COLO829 (cell line): ENCODE measurements around the gene DICER1.

Experiments
- DNase-seq: peaks from one replicate; pipeline ENCODE4 v3.0.0; 2012; ENCODE audit warnings: low spot score

Gene DICER1

DNA sequence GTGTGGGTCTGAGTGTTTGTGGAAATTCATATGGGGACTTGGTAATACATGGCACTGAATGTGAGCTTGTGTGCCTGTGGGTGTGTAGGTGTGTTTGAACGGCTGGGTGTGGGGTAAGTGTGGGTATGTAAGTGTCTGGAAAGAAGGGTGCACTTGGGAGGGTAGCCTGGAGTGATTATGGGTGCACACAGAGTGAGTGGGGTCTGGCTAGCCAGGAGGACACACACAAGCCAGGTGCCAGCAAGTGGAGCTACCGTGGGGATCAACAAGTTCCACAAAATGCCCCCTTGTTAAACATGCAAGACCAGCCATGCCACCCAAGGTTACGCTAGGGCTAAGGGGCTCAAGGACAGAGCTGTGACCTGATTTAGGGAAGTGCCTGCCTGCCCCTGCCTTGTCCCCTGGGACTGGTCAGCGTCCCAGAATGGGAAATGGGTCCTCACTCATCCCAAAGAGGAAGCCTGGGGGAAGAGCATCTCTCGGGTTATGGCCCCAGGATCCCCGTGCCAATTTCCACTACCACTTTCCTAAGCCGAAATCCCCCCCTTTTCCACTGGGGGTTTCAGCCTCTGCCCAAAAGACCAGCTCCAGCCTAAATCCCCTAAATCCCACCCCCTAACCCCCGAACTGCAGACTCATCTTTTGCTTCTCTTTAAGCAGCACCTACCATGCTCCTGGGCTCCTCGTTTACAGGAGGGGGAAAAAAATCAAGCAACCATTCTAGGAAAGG is 118.6 kb downstream of the DICER1 start:
- DNase-seq, result no peak

DNA sequence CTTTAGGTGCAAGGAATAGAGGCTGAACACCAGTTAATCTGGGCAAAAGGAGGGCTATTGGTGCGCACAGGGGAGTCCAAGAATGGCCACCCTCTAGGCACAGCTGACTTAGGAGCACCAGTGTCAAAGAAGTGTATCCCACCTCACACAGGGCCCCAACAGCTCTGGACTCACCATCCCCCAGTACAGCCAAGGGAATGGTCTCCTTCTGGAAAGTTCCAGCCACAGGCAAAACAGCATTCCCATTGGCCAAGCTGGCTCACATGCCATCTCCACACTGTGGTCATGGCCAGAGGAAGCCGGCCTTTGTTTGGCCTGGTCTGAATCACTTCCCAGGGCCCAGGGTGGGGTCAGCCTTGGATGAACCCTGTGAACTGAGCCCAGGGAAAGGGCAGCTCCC is 120.1 kb downstream of the DICER1 start:
- no peak for DNase-seq
